ENCODE results near the gene ELF2.
"Not testable (repeated sequence)": the region's sequence is repeated elsewhere in the genome, so short reads cannot be mapped to it uniquely, and the experiment has no call there.

The ELF2 gene

DNA sequence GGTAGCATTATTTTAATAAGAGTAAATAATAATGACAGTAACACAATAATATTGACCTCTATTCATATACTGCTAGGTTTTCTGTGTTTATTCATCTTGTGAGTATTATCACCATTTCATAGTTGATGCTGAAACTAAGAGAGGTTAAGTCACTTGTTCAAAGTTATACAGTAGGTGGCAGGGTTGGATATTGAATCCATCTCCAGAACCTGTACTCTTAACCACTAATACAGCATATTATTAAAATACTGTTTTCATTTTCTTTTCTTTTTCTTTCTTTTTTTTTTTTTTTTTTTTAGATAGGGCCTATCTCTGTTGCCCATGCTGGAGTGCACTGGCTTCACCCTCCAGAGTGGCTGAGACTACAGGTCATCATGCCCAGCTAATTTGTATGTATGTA is 7.1 kb upstream of the ELF2 start:
- DNase-seq = no peak

DNA sequence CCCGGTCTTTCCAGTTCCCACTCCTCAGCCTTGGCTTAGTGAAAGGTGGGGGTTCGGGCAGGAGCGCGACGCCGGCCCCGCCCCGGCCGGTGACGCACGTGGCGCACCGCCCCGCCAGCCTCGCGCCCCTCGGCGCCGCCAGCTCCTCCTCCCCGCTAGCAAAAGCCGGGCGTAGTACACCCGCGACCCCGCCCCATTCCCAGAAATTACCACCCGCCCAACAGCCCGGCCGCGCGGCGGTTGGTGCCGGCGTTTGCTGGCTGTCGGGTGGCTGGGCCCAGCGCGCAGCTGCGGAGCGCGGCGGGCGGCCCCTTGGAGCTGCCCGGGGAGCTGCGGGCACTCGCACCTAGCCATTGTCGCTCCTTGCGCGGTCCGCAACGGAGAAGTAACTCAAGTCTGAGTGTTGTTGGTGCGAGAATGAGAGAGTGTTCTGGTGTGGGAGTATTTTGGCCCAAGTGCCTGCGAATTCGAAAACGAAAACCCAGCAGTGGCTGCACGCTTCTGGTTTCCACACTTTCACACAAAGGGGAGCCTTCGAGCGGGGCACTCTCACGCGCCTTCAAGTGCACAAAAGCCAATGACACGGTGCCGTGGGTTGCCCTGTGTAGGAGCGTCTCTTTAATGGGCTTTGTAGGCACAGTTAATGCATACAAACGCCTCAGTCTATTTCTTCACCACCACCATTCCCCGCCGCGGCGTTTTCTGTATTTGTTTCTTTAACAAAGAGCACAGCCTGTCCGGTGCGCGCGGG is 1.0 kb upstream of the ELF2 start:
- peak; percentile 94 for DNase-seq

DNA sequence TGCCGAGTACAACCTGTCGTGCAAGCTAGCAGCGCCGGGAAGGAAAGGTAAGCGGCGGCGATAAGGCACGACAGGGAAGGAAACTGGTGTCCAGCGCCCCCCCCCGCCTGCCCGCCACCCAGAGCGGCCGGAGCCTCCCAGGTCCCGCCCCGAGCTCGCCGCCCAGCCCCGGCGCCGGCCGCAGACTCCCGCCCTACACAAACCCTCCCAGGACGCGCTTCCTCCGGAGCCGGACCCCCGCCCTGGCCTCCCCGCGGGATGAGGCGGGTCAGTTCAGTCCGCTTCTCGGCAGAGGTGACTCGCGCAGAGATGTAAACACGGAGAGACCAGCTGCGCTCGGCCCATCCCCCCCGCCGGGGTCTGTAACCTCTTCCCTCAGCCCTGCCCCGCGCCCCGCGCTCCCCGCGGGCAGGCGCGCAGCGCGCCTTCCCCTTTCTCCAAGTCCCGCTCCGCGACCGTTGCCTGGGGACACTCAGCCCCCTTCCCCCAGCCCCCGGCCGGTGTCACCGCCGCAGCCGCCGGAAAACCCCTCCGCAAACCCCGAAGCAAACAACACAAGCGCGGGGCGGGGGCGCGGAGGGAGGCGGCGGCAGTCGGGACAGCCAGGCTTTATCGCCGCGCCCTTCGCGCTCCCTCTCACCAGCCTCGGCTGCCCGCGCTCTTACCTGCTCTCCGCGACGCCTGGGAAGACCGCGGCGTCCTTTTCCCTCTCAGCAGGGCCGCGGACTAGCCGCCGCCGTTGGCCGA is 543 bp downstream of the ELF2 start:
- peak; percentile 82 for DNase-seq

DNA sequence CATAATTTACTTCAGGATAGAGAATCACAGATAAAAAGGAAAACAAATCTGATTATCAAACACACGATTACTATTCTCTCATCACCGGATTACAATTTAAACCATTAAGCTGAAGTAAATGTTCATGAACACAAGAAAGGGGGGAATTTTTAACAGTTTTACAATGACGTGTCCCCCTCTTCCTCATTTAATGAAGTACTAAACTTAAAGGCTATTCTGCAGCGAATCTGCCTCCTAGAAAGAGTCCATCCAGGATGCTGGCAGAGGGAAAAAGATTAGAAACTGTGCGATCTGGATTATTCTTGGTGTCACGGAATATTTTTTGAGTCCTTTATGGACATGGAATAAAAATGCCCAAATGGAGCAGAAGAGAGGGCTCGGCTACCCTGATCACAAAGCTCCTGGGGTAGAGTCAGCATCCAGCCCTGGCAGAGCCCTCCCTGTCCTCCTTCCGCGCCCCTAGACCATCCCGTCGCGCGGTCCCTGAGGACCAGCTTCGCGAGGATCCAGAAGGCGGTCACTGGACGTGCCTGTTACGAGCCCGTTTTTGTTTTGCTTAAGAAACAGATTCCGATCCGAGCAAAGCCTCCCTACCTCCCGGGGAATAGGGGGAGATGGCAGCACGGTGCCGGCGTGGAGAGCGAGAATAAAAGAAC is 1.2 kb downstream of the ELF2 start:
- peak; percentile 61 for DNase-seq

DNA sequence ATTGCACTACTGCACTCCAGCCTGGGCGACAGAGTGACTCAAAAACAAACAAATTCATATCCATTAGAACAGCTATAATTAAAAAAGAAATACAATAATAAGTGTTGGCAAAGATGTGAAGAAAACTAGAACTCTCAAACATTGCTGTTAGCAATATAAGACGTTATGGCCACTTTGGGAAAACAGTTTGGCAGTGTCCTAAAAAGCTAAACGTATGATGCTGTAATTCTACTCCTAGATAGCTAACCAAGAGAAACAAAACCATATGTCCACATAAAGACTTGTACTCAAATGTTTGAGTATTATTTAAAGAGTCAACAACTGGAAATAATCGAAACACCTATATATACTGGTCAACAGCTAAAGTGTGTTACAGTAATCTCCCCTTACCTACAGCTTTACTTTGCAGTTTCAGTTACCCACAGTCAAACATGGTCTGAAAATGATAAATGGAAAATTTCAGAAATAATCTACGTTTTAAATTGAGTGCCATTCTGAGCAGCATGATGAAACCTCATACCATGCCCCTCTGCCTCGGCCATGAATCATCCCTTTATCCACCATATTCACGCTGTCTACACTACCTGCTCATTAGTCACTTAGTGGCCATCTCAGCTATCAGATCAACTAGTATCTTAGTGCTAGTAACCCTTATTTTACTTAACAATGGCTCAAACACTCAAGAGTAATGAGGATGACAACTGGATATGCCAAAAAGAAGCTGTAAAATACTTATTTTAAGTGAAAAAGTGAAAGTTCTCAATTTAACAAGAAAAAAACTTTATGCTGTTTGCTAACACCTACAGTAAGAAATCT is 4.9 kb downstream of the ELF2 start:
- no peak for DNase-seq

DNA sequence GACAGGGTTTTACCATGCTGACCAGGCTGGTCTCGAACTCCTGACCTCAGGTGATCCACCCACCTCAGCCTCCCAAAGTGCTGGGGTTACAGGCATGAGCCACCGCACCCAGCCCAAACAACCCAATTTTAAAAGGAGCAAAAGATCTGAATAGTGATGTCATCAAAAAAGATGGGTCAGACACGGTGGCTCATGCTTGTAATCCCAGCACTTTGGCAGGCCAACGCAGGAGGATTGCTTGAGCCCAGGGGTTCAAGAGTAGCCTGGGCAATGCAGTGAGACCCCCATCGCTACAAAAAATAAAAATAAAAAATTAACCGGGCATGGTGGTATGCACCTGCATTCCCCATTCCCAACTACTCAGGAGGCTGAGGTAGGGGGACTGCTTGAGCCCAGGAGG is 6.1 kb downstream of the ELF2 start:
- DNase-seq = no peak

DNA sequence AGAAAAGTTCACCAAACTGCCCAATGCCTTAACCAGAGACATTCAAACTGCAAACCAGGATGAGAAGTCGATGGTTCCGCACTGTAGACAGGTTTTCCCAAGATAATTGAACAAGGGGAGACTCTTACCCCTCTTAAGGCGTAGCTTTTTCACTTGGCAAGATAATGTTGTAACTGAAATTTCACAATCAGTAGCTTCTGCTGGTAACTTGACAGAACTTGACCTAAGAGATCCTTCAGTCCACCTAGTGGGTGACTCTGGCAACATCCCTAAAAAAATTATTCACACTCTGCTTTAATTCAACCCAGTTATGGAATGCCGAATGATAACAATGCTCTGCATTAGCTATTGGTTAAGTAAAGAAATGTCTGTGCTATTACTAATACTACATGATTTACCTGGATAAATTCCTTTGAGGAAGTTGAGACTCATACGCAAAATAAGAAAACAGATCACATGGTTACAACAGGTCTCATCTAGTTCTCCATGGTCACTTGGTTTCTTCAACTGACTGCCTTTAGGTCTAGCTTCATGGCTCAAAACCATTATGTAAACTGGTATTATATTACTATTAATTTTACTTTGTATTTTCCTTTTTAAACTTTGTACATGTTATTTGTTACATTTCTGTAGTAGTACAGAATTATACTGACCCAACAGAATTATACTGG is 9.1 kb downstream of the ELF2 start:
- DNase-seq = no peak

DNA sequence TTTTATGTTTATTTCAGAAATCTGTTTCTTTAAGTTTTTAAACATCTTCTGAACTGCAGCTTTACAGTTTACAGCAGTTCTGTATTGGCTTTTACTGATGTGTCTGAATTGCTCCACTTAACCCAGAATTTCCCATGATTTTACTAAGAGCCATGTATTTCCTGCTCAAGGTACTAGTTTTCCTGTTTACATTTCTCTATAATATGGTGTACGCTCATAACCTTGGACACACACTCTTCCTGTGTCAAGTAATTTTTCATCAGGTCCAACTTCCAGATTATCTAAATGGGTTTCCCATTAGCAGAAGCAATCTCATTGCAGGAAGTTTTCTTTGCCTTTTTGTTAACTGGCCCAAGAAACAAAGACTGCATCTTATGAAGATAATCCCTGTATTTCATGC is 12.3 kb downstream of the ELF2 start:
- no peak for DNase-seq

DNA sequence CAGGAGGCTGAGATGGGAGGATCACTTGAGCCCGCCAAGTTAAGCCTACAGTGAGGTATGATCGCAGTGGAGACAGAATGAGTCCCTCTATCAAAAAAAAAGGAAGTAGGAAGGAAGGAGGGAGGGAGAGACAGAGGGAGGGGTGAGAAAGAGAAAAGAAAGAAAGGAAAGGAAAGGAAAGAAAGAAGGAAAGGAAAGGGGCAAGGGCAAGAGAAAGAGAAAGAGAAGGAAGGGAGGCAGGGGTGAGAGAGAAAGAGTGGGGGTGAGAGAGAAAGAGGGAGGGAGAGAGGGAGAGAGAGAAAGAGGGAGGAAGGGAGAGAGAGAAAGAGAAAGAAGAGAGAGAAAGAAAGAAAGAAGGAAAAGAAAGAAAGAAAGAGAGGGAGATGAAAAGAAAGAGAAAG is 13.2 kb downstream of the ELF2 start:
- no peak for DNase-seq

DNA sequence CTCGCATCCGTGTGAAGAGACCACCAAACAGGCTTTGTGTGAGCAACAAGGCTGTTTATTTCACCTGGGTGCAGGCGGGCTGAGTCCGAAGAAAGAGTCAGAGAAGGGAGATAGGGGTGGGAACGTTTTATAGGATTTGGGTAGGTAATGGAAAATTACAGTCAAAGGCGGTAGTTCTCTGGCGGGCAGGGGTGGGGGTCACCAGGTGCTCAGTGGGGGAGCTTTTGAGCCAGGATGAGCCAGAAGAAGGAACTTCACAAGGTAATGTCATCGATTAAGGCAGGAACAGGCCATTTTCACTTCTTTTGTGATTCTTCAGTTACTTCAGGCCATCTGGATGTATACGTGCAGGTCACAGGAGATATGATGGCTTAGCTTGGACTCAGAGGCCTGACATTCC is 19.0 kb downstream of the ELF2 start:
- DNase-seq = not testable (repeated sequence)

DNA sequence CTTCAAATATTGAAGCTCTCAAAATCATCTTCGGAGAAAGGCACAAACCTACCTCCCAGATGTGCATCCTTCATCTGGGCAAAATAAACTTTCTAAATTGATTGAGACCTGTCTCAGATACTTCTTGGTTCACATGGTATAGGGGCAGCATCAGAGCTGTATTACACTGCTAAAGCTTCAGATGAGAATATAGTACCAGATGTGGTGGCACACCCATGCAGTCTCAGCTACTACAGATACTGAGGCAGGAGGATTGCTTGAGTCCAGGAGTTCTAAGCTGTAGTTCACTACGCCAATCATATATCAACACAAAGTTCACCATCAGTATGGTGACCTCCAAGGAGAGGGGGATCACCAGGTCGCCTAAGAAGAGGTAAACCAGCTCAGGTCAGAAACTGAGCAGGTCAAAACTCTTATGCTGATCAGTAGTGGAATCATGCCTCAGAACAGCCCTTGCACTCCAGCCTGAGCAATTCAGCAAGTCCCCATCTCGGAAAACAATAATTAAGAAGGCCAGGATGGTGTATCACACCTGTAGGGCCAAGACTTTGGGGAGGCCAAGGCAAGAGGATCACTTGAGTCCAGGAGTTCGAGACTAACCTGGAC is 22.0 kb downstream of the ELF2 start:
- no peak for DNase-seq

DNA sequence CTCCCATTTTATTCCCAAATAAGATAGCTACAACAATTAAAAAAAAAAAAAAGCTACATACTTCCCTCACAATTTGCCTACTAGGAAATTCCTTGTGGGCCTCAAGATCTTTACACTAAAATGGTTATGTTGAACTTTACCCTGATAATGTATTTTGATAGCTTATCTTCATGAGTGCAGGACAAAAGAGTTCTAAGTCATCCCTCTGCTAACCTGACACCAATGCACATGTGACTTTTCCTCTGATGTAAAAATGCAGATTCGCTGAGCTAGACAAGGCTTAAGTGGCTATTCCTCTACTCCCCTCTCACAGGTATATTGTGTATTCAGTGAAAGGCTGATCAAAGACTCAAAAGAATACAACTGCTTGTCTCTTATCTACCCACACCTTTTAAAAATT is 22.5 kb downstream of the ELF2 start:
- no peak for DNase-seq

DNA sequence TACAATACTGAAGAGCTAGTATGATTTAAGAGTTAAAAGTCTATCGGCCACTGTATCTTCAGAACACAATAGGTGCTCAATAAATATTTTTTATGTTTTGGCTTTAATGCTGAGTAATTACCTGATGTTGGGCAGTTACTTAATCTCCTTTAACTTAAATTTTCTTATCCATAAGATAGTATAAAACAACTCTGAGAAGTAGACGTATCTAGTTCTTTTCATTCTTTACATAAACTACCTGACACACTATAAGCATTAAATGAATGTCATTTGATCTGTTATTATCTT is 22.9 kb downstream of the ELF2 start:
- DNase-seq = no peak

DNA sequence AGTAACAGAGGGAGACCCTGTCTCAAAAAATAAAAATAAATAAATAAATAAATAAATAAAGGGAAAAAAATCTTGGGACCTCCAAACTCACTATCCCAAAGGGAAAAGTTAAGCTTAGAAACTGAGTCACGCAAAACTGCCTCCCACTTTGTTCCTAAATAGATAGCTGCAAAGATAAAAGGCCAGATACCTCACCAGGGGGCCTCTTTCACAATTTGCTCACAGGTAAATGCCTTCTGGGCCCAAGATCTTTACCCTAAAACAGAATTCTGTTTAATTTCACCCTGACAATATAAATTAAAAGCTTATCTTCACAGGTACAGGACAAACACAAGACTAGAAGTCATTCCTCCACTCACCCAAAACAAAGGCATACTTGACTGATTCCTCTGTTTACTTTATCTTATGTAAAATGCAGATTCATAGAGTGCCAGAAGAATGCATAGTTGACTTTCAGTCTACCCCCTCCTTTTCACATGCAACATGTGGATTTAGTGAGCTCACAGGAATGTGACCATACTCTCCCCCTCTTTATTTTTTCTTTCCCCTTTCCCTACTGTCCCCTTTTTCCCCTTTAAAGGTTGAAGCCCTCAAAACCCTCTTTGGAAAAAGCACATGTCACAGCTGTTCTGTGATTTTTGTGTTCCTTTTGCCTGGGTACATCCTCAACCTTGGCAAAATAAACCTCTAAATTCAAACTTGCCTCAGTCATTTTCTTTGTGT is 23.4 kb downstream of the ELF2 start:
- DNase-seq = no peak

DNA sequence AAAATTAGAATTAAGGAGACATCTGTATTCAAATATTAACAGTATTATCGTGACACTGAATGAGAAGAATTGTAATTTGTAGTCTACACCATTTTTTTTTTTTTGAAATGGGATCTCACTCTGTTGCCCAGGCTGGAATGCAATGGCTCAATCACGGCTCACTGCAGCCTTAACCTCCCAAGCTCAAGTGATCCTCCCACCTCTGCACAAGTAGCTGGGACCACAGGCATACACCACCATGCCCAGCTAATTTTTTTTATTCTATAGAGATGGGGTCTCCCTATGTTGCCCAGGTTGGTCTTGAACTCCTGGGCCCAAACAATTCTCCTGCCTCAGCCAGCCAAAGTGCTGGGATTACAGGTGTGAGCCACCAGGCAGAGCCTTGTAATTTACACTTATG is 24.8 kb downstream of the ELF2 start:
- DNase-seq = no peak

DNA sequence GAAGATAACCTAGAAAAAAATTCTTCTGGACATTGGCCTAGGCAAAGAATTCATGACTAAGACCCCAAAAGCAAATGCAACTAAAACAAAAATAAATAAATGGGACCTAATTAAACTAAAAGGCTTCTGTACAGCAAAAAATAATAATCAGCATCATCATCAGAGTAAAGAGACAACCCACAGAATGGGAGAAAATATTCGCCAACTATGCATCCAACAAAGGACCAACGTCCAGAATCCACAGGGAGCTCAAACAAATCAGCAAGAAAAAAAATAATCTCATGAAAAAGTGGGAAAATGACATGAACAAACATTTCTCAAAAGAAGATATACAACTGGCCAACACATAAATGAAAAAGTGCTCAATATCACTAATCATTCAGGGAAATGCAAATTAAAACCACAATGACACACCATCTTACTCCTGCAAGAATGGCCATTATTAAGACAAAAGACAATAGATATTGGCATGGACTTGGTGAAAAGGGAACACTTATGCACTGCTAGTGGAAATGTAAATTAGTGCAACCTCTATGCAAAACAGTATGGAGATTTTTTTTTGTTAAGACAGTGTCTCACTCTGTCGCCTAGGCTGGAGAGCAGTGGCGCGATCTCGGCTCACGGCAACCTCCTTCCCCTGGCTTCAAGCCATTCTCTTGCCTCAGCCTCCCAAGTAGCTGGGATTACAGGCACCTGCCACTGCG is 29.9 kb downstream of the ELF2 start:
- no peak for DNase-seq

DNA sequence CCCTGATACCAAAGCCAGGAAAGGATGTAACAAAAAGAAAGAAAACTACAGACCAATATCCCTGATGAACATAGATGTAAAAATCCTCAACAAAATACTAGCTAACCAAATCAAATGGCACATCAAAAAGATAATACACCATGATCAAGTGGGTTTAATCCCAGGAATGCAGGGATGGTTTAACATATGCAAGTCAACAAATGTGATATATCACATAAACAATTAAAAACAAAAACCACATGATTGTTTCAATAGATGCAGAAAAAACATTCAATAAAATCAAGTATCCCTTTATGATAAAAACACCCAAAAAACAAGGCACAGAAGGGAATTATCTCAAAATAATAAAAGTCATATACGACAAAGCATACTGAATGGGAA is 31.5 kb downstream of the ELF2 start:
- no peak for DNase-seq

DNA sequence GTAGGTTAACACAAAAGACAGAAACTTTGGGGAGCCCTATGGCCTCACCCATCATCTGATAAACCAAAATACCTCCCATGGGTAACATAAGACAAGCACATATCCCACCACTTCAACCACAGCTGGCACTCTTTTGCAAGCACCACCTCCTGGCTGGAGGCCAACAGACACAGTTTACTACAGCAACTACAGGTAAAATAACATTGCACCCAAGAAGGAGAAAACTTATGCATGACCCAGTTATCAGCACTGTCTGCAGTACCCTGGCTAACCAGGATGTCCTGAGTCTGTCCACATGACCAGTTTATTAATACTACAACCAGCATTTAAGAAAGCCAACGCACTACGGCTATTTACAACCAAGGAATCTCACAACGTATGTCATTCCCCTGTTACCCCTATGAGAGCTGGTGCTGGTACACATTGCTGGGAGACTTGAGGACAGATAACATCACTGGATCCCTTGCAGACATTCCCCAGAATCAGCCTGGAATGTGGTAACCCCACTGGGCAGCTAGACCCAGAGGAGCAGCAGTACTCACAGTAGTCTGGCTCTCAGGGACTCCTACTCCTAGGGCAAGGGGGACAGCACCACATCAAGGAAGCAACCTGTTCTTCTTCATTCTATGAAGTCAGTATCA is 32.0 kb downstream of the ELF2 start:
- no peak for DNase-seq

DNA sequence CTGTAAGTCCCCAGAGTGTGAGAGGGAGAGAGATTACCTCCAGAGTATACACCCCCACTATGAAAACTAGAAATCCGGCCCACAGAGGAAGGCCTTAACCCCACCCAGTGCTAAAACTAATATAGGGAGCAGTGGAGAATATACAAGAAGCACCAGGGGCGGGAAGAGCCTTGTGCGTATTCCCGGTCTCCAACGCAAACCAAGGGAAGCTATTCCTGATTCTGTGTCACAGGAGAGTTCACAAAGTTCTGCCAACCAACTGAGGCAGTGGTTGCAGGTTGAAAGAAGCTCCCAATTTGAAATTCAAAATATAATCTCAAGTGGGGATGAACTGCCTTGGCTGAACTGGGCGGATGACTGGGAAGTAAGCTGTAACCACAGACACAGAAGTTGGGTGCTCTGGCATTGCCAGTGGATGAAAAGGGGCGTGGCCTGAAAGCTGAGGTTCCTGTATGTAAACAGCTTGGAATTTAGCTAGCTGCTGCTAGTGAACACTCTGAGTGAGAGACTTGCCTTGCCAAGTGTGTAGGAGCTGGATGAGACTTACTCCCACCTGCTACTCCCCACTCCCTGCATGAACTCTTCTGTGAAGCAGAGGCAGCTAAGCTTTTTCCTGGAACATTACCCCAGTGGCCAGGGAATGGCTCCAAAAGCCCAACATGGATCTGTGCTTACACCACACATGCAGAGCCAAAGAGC is 32.7 kb downstream of the ELF2 start:
- no peak for DNase-seq

DNA sequence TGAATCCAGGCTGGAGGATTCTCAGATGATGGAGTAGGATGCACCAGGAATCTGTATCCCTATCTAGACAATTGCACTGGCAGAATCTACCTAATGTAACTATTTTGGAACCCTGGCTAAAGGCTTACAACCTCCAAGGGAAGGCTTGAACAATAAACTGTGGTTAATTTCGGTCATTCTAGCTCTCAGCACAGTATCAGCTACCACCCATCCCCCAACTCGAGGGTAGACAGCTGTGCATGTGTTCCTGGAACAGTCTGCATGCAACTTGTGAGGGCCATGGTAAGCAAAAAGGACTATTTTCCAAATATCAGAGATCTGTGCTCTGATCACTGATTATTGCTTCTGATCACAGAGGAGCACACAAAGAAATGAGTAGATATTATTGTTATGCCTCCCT is 34.0 kb downstream of the ELF2 start:
- no peak for DNase-seq

All from NCI-H82 (cell line).